Pulmonary artery endothelial cell (primary cell): ENCODE results near the gene CYBRD1. TPM values are rescaled to one million over a fixed set of nuclear protein-coding genes. Genes with fewer than 3 reads are reported as not detected.
A peak's percentile ranks its signal among the peaks of the same experiment; 100 is the strongest.
"Not testable (repeated sequence)": the region's sequence is repeated elsewhere in the genome, so short reads cannot be mapped to it uniquely, and the experiment has no call there.

ENCODE experiments used
- DNase-seq: peaks from one replicate; pipeline ENCODE4 v3.0.0-alpha.2; 2011; ENCODE audit warnings: low read depth, low spot score
- total RNA-seq: library from RNA; depleted of rRNA; stranded (reverse); fragments of >200 nt; gene quantifications from 2 replicates; pipeline ENCODE4 v1.2.3, GENCODE V29; 2014

The CYBRD1 gene
- total RNA-seq, 1 donor from 2014 or later, result 36.2 TPM

DNA sequence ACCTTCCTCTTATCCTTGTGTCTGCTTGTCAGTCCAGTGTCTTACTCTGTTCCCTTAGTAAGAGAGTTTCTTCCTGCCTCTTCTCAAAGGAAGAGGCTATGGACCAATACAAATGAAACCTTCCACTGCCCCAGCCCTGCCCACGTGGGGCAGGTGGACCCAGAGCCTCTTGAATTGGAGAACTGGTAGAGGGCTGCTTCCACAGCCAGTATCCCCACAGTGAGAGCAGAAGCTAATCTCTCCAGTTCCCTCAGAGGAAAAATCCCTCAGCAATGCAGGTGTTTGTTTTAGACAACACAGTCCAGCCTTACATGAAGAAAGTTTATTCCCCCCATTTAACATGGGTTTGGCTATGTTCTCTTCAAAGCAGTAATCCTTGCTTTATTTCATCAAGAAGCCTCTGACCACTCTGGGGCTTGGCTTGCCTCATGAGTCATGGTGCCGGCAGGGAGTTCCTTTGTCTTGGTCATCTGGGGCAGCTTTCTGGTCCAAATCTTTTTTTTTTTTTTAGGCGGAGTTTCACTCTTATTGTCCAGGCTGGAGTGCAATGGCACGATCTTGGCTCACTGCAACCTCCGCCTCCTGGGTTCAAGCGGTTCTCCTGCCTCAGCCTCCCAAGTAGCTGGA, 6.5 kb upstream of the CYBRD1 start:
- no peak for DNase-seq

GRCh38 chr2:171516793-171517192, 5.5 kb upstream of the CYBRD1 start:
- DNase-seq, result no peak

DNA sequence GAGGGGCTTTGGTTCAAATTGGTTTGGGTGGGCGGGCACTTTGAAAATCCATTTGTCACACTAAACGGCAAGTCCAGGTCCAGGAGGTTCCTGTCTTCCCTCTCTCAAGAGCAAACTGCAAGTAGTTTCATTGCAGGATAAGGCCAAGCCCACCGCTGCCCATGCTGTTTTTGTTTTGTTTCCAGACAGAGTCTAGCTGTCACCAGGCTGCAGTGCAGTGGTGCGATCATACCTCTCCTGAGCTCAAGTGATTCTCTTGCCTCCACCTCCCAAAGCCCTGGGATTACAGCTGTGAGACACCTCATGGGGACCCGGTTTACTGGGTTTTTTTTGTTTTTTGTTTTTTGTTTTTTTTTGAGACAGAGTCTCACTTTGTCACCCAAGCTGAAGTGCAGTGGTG, 1.8 kb upstream of the CYBRD1 start:
- no peak for DNase-seq

DNA sequence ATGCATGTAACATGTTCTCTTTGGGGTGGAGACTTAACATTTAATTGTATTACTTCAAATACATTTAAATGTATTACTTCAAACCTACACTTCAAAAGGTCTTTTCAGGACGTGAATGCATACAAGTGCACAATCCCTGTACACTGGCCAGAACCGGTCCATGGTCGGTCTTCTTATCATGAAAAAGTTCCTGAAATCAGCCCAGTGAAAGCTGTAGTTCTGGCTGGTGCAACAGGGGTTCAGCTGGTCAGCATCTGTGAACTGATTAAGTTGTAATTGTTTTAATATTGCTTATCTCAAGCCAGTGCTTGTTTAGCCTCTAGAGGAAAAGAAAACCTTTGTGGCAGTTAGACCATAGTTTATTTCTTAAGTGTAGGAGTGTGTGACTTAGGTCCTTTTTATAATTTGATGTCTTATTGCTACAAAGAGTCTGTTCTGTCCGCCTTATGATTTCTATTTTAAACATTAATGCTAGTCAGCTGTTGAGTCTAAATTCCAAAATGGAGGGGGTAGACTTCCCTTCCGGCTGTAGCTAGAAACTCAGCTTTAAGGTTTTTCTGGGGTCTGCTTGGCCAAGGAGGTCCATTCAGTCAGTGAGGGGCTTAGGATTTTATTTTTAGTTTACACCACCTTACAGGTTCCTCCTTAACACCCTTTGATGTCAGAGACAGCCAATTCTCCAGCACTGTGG, 768 bp upstream of the CYBRD1 start:
- no peak for DNase-seq

DNA sequence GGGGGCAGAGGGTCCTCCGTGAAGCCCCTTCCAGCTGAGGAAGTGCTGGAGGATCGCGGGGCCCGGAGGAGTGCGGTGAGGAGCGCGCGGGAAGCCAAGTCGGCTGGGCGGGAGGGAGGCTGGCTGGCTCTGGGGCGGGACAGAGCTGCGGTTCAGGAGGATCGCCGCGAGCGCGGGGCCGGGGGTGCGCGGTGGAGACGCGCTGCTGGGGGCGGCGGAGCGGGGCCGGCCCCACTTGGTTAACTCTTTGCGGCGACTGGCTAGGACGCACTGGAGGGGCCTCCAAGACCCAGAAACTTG, 464 bp downstream of the CYBRD1 start:
- no peak for DNase-seq

- peak; percentile 61 for DNase-seq
Measured at GRCh38 chr2:171523088-171524017, 1.1 kb downstream of the CYBRD1 start.

DNA sequence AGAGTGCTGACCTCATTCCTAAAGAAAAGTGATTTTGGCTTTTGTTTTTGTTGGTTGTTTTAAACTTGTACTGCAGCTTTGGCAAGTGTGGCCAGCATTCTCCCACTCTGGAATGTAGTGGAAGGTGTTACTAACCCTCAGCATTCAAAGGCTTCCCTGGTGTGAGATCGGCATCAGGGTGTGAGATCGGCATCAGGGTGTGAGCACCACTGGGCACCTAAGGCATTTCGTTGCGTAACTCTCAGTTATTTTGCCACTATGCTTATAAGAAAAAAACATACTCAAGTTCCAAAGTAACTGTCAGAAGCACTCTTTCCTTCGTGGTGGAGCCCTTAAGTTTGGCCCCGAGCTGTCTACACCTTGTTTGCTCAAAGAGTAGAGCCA, 1.7 kb downstream of the CYBRD1 start:
- DNase-seq, result no peak

DNA sequence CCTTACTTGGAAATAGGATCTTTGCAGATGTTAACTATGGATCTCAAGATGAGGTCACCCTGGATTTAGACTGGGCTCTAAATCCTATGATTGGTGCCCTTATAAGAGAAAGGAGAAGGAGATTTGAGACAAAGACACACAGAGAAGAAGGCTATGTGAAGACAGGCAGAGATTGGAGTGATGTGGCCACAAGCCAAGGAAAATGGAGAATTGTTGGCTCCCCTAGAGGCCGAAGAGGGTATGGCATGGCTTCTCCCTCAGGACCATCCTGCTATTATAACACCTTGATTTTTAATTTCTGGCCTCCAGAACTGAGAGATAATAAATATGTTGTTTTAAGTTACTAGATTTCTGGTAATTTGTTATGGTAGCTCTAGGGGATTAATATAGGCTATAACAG, 7.6 kb downstream of the CYBRD1 start:
- DNase-seq, result no peak

DNA sequence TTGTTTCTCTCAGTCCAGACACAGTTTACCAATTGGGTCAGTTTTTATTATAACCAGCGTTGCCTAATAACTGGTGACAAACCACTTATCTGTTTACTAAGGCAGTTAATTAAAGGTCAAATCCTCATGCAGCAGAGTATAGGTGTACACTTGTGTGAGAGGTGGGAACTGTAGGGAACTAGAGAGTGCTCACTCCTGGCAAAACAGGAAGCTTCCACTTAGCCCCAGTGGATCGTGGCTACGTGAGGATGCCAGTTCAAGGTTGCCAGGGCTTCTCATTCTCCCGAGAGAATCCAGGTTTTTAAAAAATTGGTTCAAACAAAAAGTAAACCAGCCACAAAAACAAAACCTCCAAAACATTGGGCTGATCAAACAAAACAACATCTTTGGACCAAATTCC, 8.1 kb downstream of the CYBRD1 start:
- DNase-seq, result no peak

- DNase-seq, result not testable (repeated sequence)
Measured at GRCh38 chr2:171530859-171531258, 8.6 kb downstream of the CYBRD1 start.

GRCh38 chr2:171531291-171531690, 9.0 kb downstream of the CYBRD1 start:
- DNase-seq, result no peak

DNA sequence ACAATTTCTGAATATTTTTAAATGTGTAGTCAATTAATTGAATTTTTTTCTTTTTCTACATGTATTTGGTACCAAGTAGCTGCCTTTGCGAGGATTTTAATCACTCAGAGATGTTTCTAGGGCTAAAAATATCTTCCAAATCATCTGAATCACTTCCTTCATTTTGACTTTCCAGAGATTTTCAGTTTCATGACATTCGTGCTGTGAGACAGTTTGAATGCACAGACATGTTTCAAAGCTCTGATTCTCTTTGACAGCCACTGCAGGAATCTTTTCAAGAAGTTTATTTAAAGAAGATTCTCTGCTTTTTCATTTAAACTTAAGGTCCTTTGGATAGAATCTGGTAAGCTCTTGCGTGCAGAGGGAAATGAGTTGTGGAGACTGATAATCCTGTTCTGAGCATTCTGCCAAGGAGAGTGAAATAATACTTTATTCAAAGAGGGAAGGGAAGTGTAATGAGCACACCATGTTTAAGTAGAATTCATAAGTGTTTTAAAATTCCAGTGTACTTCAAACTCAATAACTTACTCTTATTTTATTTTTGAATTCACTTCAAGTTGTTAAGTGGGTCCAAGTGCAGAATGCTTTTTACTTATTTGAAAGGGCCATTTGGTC, 9.7 kb downstream of the CYBRD1 start:
- no peak for DNase-seq

DNA sequence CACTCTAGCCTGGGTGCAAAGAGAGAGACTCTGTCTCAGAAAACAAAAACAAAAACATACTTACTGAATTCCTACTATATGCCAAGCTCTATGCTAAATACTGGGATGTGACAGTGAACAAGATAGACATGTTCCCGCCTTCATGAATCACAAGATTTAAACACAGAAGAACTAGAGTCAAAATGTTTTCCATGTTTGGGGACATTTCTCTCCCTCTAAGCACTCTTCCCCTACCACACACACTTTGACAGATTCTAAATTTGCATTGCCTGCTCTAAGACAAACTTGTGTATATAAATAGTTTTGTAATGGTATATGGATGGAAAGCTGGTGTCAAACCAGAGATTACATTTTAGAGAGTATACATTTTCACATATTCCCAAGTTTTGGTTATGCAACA, 11.1 kb downstream of the CYBRD1 start:
- no peak for DNase-seq

GRCh38 chr2:171535528-171535927, 13.3 kb downstream of the CYBRD1 start:
- not testable (repeated sequence) for DNase-seq

DNA sequence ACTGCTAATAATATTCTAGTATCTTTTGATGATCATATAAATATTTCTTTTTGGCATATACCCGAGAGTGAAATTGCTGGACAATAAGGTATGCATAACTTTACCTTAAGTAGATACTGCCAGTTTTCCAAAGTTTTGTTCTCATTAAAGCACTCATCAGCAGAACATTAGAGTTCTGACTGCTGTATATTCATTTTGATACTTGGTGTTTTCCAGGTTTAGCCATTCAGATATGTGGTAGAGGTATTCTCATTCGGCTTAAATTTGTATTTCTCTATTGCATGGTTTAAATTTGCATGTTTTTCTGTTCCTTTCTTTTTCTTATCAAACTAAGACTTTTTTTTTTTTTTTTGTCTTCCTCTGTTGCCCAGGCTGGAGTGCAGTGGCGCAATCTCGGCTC, 18.2 kb downstream of the CYBRD1 start:
- DNase-seq, result no peak

- DNase-seq, result no peak
Measured at GRCh38 chr2:171541202-171541887, 19.1 kb downstream of the CYBRD1 start.

DNA sequence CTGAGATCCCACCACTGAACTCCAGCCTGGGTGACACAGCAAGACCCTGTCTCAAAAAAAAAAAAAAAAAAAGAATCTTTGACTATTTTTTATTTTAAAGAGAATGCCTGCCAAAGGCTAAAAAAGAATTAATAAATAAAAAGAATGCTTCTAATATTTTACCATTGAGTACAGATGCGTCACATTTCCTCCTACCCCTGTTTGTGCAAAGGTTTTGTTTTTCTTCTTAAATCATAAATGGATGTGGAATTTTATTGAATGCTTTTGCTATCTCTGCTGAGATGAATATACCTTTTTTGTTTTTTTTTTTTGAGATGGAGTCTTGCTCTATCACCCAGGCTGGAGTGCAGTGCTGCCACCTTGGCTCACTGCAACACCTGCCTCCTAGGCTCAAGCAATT, 22.8 kb downstream of the CYBRD1 start:
- peak; percentile 17 for DNase-seq

DNA sequence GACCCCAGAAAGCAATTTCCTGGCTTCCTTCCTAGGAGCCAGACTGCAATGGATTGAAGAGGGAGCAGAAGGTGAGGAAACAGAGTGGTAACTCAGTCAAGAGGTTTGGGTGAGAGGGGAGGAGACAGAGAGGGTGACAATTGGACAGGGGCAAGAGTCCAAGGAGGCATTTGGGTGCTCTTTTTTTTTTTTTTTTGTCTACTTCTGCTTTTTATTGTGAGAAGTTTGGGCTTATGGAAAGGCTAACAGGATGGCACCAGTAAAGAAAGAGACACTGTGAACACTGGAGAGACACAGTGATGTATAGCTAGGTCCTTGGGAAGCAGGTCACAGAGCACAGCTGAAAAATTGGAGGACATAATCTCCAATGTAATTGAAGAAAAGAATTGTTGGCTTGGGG, 25.0 kb downstream of the CYBRD1 start:
- no peak for DNase-seq

- DNase-seq, result no peak
Measured at GRCh38 chr2:171547720-171548119, 25.4 kb downstream of the CYBRD1 start.

DNA sequence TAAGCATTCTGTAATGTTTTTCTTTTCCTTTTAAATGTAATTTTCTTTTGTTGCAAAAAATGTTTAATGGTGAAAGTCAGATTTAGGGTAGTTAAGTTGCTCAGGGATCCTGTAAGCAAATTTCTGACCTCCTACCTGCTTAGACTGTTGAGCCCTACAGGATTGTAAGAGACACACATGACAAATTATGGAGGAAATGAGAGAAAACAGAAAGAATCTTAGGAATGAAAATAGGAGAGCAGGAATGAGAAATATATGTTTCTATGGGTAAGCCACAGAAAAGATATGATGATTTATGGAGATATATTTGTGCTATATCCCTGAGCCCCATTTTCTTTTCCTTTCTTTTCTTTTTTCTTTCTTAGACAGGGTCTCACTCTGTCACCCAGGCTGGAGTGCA, 28.3 kb downstream of the CYBRD1 start:
- no peak for DNase-seq

- no peak for DNase-seq
Measured at GRCh38 chr2:171551836-171552235, 29.6 kb downstream of the CYBRD1 start.

- DNase-seq, result no peak
Measured at GRCh38 chr2:171553236-171553635, 31.0 kb downstream of the CYBRD1 start.
